GM21723 (cell line): Measurements from ENCODE around the gene DCHS1.

Source experiments
- ATAC-seq: cut with Tn5 transposase; IDR thresholded peaks from one replicate; pipeline ENCODE4 v1.9.1; 2021; ENCODE audit warnings: mild to moderate bottlenecking, moderate library complexity; ENCODE audit not compliant: unreplicated experiment

The DCHS1 gene

DNA sequence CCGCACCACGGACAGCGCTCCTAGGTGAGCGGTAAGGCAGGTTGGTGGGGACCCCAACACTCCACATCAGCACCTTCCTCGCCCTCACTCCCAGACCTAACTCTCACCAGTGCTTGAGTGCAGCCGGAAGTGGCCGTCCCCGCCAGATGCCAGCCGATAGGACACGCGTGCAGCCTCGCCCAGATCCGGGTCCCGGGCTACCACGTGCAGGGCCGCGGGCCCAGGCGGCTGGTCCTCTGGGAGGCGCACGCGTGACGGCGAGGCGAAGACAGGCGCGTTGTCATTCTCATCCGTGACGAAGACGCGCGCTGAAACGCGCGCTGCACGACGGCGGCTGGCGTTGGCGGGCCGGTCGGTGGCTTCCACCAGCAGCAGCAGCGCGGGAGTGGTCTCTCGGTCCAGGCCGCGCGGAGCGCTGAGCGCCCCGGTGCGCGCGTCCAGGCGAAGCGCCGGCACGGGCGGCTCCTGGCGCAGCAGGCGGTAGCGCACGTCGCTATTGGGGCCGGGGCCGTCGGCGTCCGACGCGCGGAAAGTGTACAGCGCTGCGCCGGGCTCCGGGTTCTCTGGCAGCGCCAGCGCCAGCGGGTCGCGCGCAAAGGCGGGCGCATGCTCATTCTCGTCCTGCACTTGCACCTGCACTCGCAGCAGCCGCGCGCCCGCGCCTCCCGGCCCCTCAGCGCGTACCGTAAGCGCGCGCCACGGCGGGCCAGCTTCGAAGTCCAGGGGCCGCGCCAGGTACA lies 25.5 kb downstream of the DCHS1 start:
- no peak for ATAC-seq

- no peak for ATAC-seq
Observed at GRCh38 chr11:6629573-6629891, 26.1 kb downstream of the DCHS1 start.

GRCh38 chr11:6628526-6628925 lies 27.1 kb downstream of the DCHS1 start:
- no peak for ATAC-seq

- ATAC-seq = peak; percentile 79
Observed at GRCh38 chr11:6627762-6628241, 27.8 kb downstream of the DCHS1 start.

DNA sequence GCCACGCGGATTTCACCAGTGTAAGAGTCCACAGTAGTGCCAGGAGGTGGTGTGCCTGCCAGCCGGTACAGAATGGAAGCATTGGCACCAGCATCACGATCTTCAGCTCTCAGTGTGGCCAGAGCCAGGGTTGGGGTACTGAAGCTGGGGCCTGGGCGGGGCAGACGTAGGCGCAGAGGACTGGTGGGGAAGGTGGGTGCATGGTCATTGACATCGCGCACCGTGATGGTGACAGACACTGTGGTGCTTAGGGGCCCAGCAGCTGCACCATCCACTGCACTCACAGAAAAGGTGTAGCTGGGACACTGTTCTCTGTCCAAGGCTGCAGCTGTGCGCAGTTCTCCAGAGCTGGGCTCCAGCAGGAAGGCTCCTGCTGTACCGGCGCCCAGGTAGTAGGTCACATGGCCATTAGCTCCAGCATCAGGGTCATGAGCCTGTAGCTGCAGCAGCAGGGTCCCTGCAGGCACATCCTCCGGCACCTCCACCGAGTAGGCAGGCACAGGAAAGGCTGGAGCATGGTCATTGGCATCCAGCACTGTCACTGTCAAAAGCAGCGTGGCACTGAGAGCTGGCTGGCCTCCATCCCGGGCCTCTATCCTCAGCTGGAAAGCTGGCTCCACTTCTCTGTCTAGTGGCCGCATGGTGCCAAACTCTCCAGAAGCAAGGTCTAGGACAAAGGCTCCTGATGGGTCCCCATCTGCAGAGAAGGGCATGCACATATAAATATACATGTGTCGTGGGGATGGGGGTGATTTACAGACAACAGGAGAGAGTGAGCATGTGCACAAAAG lies 28.4 kb downstream of the DCHS1 start:
- no peak for ATAC-seq

DNA sequence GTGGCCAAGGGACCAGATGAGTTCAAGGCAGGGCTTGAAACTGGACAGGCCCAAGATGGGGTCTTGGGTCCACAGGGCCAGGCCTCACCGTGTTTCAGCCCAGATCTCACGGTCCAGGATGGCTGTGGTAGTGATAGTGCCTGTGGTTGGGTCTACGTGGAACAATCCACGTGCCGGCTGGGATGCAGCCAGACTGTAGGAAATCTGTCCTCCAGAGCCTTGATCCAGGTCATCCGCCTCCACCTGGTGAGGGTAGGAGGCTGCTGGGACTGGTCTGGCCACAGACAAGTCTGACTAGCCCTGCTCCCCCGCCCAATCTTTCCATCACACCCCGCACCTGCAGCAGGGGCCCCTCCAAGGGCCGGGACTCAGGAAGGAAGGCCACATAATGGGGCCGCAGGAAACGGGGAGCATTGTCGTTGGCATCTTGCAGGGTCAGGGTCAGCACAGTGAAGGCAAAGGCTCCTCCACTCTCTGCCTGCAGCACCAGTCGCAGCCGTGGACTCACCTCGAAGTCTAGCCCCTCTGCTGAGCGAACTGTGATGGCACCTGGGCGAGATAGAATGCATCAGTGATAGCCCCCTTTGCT lies 29.7 kb downstream of the DCHS1 start:
- no peak for ATAC-seq

DNA sequence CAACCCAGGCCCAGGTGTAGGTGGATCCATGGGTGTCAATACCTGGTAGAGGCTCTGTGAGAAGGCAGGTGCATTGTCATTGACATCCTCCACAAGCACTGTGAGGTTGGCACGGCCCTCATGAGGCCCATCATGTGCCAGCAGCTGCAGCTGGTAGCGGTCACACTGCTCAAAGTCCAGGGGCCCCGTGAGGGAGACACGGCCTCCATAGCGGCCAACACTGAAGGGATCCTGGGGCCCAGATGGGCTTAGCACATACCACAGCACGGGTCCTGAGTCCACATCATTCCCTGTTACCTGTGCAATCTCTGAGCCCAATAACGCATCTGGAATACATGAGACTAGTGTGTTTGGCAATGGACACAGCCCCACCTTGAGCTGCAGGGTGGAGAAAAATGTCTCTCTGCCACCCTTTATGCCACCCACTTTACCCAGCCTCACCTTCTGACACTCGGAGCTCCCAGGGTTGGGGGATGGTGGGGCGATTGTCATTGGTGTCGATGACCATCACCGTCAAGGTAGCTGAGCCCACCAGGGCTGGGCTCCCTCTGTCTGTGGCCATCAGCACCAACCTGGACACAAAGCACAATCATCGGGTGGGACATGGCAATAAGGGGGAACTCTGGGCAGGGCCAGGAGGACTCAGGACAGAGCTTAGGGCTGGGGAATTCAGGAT lies 30.3 kb downstream of the DCHS1 start:
- ATAC-seq = no peak

- ATAC-seq = no peak
Observed at GRCh38 chr11:6623391-6624363, 31.9 kb downstream of the DCHS1 start.

DNA sequence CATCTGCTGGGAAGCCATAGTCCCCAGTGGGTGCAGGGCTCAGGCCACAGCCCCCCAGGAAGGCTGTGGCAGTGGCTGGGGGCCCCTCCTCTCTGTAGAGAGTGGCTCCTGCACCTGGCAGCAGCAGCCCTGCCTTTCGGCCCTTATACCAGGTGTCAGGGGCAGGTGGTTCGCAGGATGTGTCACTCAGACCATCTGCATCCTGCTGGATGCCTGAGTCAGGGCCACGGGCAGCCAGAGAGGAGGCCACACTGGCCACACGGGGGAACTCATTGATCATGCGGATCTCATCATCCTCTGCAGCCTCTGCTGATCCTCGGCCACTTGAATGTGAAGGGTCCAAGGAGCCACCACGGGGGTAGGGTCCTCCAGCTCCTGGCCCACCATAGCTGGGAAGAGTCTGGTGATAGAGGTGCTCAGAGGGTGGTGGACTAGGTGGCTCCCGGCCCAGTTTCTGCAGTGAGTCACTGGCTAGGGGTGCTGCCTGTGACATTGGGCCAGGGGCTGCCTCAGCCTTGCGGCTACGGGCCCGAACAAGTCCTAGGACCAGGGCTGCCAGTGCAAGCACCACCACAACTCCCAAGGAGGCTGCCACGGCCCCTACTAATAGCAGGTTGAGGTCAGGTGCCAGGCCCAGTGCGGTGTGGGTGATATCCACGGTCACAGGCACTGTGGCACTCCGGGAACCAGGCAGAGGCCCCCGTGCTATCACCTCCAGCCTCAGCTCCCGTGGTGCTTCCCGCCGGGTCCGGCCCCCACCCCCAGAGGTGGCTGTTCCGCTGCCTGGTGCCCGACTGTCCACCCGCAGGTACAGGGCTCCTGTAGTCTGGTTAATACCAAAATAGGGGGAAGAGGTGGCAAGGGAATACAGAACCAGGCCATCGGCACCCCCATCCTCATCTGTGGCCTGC lies 33.1 kb downstream of the DCHS1 start:
- no peak for ATAC-seq

DNA sequence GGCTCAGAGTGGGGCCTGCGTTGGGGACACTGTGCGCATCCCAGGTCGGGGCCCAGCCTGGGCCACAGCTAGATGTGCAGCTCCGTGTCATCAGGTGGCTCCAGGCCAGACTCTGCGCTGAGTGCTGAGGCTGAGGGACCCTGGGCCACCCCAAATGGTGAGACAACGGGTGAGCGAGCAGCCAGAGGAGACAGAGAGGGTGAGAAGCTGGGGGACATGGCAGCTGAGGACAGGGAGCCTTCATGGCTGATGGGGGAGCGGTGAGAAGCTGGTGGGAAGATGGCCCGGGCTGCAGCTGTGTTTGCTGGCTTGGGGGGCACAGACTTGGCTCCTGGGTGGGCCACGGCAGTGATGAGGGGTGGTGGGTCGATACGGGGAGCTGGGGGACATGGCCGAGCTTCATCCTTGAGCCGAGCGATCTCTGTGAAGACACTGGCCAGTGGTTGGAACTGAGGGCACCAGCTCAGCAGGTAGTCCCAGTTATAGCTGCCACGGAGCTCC lies 33.8 kb downstream of the DCHS1 start:
- ATAC-seq = no peak

DNA sequence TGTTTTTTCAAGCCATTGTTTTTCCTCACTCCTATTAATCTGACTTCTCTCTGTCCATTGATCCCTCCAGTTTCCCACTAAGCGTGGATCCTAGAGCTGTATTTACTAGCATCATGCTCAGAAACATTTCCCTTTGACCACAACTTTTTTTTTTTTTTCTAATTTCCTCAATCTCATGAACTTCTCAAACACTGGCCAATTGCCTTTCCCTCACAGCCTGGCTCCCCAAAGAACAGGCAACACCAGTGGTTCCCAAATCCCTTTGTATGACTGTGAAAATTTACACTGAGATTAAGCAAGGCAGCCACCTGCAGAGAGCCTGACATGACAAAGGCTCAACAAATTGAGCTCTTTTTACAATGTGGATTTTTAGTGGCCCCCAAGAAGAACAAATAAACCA lies 35.0 kb downstream of the DCHS1 start:
- no peak for ATAC-seq

- ATAC-seq = peak; percentile 98
Observed at GRCh38 chr11:6619004-6619745, 36.4 kb downstream of the DCHS1 start, which contains the start of gene TPP1. Gene TPP1, minus strand, starts transcription at chr11:6619422. Its CDS starts 22 bp downstream, at chr11:6619400.

GRCh38 chr11:6618117-6619003 lies 37.2 kb downstream of the DCHS1 start:
- peak; percentile 10 for ATAC-seq

GRCh38 chr11:6617315-6617781 lies 38.3 kb downstream of the DCHS1 start:
- ATAC-seq = no peak

GRCh38 chr11:6616596-6617250 lies 38.9 kb downstream of the DCHS1 start:
- no peak for ATAC-seq

DNA sequence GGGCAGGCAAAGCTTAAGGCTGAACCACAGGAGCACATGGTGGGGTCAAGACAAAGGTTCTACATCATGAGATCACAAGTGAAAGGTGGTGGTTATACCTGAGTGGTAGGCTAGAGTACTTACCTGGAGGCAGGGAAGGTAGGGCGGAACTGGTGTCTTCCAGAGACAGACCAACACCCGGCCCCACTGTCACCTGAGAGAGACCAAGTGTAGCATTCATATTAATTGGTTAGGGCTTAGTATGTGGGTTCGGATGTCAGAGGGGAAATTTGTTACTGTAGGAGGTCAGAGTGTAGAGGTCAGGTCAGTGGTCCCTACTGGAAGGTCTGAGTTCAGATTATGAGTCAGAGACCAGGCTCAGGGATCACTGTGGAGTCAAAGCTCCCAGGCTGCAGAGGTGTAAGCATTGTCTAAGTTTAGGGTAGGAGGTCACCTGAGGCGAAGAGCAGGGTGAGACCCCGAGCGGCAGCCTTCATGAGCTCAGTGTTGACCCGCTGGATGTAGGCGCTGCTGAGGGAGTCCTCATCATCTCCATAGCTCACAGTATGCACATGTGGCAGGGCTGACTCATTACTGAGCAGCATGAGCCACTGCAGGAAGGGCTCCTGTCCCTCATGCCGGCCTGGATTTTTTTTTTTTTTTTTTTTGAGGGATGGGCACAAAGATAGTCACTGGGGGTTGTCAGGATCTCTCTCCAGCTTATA lies 39.6 kb downstream of the DCHS1 start:
- no peak for ATAC-seq
